Measurements from ENCODE around the gene GET3.

DNA sequence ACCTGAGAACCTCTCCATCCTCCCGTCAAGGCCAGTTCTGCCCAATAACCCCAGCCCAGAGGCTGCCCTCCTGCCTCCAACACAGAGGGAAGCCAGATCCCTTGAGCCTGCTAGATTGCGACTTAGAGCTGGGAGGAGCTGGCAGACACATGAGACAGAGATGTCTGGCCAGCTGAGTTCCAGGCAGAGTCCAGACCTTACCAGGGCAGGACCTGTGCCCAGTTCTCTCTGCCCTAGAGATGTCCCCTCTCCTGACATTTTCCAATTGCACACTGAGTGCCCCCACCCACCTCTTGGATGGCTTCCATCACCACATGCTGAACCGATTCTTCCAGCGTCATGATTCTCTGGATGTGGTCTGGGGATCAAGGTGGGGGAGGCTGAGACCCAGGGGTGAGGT, 35.0 kb downstream of the GET3 start:
- TF ChIP-seq POLR2A (IDR thresholded peaks at IDR 0.05) = no peak
- TF ChIP-seq, protein P1, sequence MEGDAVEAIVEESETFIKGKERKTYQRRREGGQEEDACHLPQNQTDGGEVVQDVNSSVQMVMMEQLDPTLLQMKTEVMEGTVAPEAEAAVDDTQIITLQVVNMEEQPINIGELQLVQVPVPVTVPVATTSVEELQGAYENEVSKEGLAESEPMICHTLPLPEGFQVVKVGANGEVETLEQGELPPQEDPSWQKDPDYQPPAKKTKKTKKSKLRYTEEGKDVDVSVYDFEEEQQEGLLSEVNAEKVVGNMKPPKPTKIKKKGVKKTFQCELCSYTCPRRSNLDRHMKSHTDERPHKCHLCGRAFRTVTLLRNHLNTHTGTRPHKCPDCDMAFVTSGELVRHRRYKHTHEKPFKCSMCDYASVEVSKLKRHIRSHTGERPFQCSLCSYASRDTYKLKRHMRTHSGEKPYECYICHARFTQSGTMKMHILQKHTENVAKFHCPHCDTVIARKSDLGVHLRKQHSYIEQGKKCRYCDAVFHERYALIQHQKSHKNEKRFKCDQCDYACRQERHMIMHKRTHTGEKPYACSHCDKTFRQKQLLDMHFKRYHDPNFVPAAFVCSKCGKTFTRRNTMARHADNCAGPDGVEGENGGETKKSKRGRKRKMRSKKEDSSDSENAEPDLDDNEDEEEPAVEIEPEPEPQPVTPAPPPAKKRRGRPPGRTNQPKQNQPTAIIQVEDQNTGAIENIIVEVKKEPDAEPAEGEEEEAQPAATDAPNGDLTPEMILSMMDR (IDR thresholded peaks at IDR 0.05) = no peak
